GM23338 (cell line): ENCODE data around the gene RGL1.

ENCODE experiments used
- CREB1 ChIP-seq: fragments of 250-450 bp; sonication (Bioruptor Pico); IDR thresholded peaks from 2 replicates; pipeline ENCODE4 v1.5.0; 2020; ENCODE audit warnings: low read depth, mild to moderate bottlenecking, moderate library complexity
- CTCF ChIP-seq, 2 experiments: fragments of 200-600 bp in 1 of 2; sonication (generic) in 1 of 2; conservative IDR thresholded peaks; 2 replicates each; pipeline versions ENCODE4 v1.5.1 to v1.6.1; 2016 to 2017; ENCODE audit warnings: antibody characterized with exemption in 2 of 2, low read depth in 2 of 2, mild to moderate bottlenecking in 2 of 2, moderate library complexity in 1 of 2

DNA sequence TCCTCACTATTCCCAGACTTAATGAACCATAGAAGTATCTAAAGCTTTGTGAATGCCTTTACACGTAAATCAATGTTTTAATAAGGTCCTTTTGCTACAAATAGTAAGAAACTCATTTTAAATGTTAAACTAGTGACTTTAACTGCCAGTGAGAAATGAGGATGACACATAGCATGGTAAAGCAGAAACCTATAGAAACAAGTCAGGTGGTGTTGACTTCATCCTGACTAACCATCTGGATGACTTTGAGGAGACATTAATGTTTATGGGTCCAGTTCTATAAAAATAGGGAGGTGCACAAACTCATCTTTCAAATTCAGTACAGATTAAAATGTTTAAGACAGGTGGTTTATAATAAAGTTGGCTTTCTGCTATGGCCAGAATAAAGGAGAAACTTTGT, 147.2 kb downstream of the RGL1 start:
- TF ChIP-seq CREB1 (CRISPR knock-in tag) (no peak), CTCF (conservative IDR thresholded peaks at IDR 0.05; ENCODE audit: low read depth in 2 of 2) (no peak)
